ENCODE results near the gene PPP1R12C. TPM values are rescaled to one million over a fixed set of nuclear protein-coding genes. Genes with fewer than 3 reads are reported as not detected.
"Not testable (repeated sequence)": the region's sequence is repeated elsewhere in the genome, so short reads cannot be mapped to it uniquely, and the experiment has no call there.

PPP1R12C gene
- total RNA-seq = 100 to 1,000 TPM; 102 to 118 TPM
- long read RNA-seq, partial matches to known transcripts = 33 of 53 reads
- long read RNA-seq, other reads (novel, unspliced or antisense) = 14 of 53 reads

DNA sequence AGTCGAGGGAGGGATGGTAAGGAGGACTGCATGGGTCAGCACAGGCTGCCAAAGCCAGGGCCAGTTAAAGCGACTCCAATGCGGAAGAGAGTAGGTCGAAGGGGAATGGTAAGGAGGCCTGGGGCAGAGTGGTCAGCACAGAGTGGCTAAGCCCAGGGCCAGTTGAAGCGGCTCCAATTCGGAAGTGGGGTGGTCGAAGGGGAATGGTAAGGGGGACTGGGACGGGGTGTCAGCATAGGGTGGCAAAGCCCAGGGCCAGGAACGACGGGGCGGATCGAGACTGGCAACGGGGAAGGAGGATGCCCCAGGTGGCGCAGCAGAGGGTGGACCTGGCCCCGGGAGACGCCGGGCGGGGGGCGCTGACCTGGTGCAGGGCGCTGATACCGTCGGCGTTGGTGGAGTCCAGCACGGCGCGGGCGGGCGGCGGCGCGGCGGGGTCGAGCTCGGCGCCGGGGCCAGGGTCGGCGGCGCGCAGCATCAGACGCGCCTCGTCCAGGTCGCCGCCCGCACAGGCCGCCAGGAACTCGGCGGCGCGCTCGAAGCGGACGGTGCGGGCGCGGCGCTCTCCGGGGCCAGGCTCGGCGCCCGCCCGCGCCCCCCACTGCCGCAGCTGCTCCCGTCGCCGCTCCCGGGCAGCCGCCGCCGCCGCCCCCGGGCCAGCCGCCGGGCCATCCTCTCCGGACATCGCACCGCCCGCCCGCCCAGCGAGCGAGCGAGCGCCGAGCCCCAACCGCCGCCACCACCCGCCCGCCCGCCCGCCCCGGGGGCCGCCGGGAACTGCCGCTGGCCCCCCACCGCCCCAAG is at the start of gene PPP1R12C:
Gene PPP1R12C, minus strand, starts transcription at position 779 of the 804 bp plus-strand sequence. Its CDS starts 94 bp downstream, at position 685.
- DNase-seq = peak in 1 of 2 donors; percentile 57
- intact Hi-C loops (cut with DNase I, micrococcal nuclease) = no loop called here
- ATAC-seq = peak; percentile 22

- ATAC-seq (peak; percentile 97), DNase-seq (peak; percentile 93 to 94)
- intact Hi-C loops (cut with DNase I, micrococcal nuclease) = no loop called here
Observed at GRCh38 chr19:55166530-55167268, 49.3 kb upstream of the PPP1R12C start, which contains the start of gene DNAAF3. Gene DNAAF3, minus strand, starts transcription at chr19:55166613. Its CDS starts 200 bp downstream, at chr19:55166413.

DNA sequence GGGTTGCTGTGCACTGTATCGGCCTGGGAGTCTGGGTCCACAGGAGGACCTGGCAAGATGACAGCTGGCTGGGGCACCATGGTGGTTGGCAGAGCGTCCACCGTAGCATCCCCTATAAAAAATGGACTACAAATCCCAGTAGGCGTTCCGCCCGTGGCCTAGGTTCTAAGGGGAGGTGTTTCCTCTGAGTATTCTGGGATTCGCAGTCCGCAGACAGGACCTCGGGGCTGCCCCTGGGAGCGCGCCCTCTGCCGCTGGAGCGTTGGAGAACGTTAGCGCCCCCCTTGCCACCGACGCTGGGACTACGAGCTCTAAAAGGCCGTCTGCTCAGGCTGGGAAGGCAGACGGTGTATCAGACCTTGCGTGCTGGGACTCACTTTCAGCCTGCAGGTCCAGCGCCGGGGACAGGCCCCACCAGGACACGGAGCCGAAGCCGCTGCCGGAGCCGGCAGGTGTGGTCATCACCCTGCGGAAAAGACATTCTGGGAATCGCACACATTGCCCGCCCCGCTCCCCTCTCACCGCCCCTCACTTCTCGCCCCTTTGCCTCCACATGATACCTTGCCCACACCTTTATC is 48.6 kb upstream of the PPP1R12C start:
- DNase-seq (peak; percentile 52 to 79), ATAC-seq (peak; percentile 79)
- intact Hi-C loops (cut with DNase I, micrococcal nuclease) = no loop called here

- ATAC-seq = no peak
- no peak for DNase-seq
- intact Hi-C loops (cut with DNase I, micrococcal nuclease) = no loop called here
Observed at GRCh38 chr19:55161571-55162322, 44.3 kb upstream of the PPP1R12C start.

DNA sequence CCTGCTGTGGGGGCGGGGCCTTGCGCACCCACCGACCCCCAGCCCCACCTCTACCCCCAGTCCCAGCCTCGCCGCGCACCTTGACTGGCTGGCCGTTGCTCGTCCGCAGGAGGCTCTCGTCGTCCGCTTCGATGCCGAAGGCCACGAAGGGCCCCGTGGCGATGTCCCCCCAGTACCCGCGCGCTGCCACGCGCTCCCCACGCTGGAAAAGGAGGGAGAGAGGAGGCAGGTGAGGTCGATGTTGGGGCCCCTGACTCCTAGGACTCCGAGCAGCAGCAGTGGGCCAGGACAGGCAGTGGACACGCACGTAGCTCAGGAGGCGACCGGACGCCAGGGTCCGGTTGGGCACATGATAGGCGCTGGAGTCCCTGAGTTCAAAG is 43.5 kb upstream of the PPP1R12C start:
- ATAC-seq = no peak
- no peak for DNase-seq
- intact Hi-C loops (cut with DNase I, micrococcal nuclease) = no loop called here

DNA sequence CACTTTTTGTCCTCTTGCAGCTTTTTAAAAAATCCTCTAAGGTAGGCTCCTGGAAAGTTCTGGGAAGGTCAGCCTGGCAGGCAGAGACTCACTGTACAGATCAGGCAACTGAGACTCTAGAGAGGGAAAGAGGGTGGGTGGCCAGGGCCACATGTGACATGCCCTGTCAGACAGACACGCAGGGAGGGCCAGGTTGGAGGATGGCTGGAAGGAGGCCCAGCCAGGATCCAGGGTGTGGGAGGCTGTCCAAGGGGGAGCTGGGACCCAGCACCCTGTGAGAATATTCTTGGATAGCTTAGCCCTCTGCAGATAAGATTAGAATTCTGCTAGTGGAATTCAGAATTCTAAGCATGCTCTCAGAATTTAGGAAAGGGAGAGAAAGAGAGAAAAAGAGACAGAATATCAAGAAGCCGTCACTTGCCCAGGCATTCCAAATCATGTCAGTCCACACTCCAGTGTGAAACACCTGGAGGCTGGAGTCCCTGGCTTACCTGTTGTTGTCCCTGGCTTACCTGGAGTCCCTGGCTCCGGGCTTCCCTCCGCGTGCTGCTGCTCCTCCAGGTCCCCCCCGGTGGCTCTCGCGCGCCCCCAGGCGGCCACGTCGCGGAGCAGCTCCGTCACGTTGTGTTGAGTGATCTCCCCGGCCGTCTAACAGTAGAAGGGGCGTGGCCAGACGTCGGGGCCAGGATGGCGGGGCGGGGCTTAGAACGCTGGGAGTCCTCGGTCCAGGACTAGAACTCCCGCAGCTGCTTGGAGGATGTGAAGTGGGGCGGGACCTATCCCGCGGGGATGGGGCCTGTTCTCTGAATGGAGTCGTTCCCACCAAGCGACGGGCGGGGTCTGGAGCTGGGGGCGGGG is 42.9 kb upstream of the PPP1R12C start:
- peak; percentile 91 for ATAC-seq
- DNase-seq = peak; percentile 83 to 91
- intact Hi-C loops (cut with DNase I, micrococcal nuclease) = no loop called here

- no peak for ATAC-seq
- intact Hi-C loops (cut with DNase I, micrococcal nuclease) = no loop called here
- DNase-seq = no peak
Observed at GRCh38 chr19:55158848-55159749, 41.7 kb upstream of the PPP1R12C start.

DNA sequence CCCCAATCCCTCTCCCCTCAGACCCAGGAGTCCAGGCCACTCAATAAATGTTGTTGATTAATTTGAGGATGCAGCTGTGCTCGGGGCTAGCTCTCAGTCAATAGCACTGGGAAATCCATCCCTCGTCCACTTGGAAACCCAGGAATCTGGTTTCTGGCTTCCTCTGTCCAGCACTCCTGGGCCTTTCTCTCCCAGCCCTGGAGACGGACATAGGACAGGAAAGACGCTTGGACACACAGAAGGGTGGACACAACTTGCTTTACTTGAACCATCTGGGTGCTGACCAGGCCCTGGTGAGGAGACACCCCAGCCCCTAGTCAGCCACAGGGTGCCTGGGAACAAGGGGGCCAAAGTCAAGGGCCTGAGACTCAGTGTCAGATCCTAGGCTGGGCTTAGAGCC is 41.0 kb upstream of the PPP1R12C start:
- intact Hi-C loops (cut with DNase I, micrococcal nuclease) = no loop called here
- DNase-seq (no peak), ATAC-seq (no peak)

DNA sequence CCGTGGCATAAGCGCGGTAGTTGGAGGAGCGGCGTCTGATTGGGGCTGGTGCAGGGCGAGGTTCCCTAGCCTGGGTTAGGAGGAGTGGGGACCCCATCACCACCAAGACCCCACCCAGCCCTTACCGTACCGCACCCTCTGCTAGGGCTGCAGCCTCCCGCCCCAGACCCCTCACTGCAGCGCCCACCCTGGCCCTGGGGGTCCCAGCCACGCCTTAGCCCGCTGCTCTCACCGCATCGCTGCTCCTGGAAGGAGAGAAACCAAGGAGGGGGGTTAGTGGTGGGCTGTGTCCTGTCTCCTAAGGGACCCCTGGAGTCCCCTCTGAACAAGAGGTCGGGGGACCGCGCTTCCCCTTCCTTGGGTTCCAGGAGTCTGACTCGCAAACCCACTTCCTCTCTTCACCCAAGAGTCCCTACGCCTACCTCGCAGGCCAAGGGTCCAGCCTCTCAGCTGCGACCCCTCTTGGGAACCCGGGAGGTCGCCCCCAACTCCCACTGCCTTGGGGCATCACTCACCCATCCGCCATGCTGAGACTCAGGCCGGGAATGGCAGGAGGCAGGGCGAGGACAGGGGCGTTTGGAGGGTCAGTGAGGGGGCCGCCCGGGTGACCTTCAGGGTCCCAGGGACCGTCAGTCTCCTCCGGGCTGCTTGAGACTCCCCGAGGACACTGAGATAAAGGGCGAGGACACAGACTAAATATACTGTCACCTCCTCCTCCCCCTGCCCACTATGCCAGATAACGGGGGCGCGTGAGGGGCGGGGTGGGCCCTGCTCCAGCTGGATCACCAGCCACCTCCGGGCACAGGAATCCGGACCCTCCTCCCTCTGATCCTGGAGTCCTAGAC is 39.8 kb upstream of the PPP1R12C start, which contains the start of gene TNNI3:
Gene TNNI3, minus strand, starts transcription at position 669 of the 845 bp plus-strand sequence. Its CDS starts 143 bp downstream, at position 526.
- DNase-seq (no peak), ATAC-seq (no peak)
- intact Hi-C loops (cut with DNase I, micrococcal nuclease) = no loop called here

- intact Hi-C loops (cut with DNase I, micrococcal nuclease) = no loop called here
- peak; percentile 72 for ATAC-seq
- DNase-seq = peak; percentile 70 to 84
Observed at GRCh38 chr19:55156202-55157063, 39.0 kb upstream of the PPP1R12C start.

DNA sequence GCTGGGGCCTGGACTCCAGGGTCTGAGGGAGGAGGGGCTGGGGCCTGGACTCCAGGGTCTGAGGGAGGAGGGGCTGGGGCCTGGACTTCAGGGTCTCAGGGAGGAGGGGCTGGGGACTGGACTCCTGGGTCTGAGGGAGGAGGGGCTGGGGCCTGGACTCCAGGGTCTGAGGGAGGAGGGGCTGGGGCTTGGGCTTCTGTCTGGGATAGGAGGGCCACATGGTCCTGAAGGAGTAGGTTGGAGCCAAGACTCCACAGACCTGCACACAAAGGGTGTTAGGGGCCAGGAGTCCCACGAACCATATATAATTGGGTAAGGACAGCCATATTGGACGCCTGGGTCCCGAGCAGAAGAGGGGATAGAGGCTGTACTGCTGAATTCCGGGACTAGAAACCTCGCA is 38.3 kb upstream of the PPP1R12C start:
- DNase-seq; intact Hi-C loops (cut with DNase I, micrococcal nuclease); ATAC-seq: not testable (repeated sequence)

DNA sequence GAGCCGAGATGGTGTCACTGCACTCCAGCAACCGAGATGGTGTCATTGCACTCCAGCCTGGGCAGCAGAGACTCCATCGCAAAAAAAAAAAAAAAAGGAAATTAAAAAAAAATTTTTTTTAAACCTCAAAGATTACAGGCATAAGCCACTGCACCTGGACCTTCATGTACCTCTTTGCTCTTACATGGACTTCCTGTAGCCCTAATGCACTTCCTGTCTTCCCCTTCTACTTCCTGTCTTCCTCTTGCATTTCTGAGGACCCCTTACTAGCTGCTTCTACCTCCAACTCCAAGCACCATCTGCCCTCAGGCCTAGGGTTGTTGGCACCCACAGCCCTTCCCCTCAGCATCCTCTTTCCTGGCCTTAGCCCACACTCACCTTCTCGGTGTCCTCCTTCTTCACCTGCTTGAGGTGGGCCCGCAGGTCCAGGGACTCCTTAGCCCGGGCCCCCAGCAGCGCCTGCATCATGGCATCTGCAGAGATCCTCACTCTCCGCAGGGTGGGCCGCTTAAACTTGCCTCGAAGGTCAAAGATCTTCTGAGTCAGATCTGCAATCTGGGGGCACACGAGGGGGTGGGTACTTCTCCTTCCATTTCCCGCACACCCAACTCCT is 36.3 kb upstream of the PPP1R12C start:
- ATAC-seq = no peak
- intact Hi-C loops (cut with DNase I, micrococcal nuclease) = no loop called here

DNA sequence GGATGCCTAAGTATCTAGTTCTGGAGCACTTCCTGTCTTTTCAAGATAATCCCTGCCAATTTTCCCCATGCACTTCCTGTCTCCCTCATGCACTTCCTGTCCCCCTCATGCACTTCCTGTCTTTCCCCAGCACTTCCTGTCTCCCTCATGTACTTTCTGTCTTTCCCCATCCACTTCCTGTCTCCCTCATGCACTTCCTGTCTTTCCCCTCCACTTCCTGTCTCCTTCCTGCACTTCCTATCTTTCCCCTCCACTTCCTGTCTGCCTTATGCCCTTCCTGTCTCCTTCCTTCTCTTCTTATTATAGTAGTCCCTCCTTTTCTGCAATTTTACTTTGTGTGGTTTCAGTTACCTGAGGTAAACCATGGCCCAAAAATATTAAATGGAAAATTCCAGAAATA is 34.6 kb upstream of the PPP1R12C start:
- DNase-seq (no peak), ATAC-seq (no peak)
- intact Hi-C loops (cut with DNase I, micrococcal nuclease) = no loop called here

More for the DNA sequence above, 36.3 kb upstream of the PPP1R12C start:
- DNase-seq = no peak
